ENCODE data around the gene CD151. TPM values are rescaled to one million over a fixed set of nuclear protein-coding genes. Genes with fewer than 3 reads are reported as not detected.

The CD151 gene
- total RNA-seq, 6 experiments from 2014 or later, result 719 to 1,001 (median 755) TPM

- H3K4me3 Mint-ChIP-seq, result peak overlapping the region; percentile 90
- peaks cover 44% of the 10 kb centered on the region for H3K4me1 Mint-ChIP-seq (ENCODE audit: low read depth)
- H3K27ac Mint-ChIP-seq, result peak overlapping the region; percentile 97
- DNase-seq, result peak; percentile 91
- peaks cover 33% of the 10 kb centered on the region for H3K27me3 Mint-ChIP-seq (ENCODE audit: insufficient read depth)
- 0 out of 2 replicates have a peak, but pooled peaks cover 8% of the 10 kb centered on the region for H3K9me3 Mint-ChIP-seq
- TF ChIP-seq CTCF (IDR thresholded peaks at IDR 0.05), result no peak
- peaks cover 21% of the 10 kb centered on the region for H3K36me3 Mint-ChIP-seq (ENCODE audit: low read depth)
These were observed 11.3 kb downstream of the CD151 start for GRCh38 chr11:843818-844692.

- peaks cover 16% of the 10 kb centered on the region for H3K36me3 Mint-ChIP-seq (ENCODE audit: low read depth)
- H3K27me3 Mint-ChIP-seq (ENCODE audit: insufficient read depth), result peaks cover 28% of the 10 kb centered on the region
- peak overlapping the region; percentile 90 for H3K4me3 Mint-ChIP-seq
- 0 out of 2 replicates have a peak, but pooled peaks cover 8% of the 10 kb centered on the region for H3K9me3 Mint-ChIP-seq
- peaks cover 38% of the 10 kb centered on the region for H3K4me1 Mint-ChIP-seq (ENCODE audit: low read depth)
- DNase-seq, result peak; percentile 77
- TF ChIP-seq CTCF (IDR thresholded peaks at IDR 0.05), result peak; percentile 53
- H3K27ac Mint-ChIP-seq, result peak overlapping the region; percentile 97
These were observed 12.2 kb downstream of the CD151 start for GRCh38 chr11:844693-845644.

GRCh38 chr11:845872-846495, 13.2 kb downstream of the CD151 start:
- Mint-ChIP-seq H3K4me3 (peak overlapping the region; percentile 90), H3K4me1 (ENCODE audit: low read depth) (peaks cover 28% of the 10 kb centered on the region), H3K27ac (peak overlapping the region; percentile 97), H3K36me3 (ENCODE audit: low read depth) (peaks cover 5% of the 10 kb centered on the region), H3K9me3 (0 out of 2 replicates have a peak, but pooled peaks cover 5% of the 10 kb centered on the region), H3K27me3 (ENCODE audit: insufficient read depth) (peaks cover 19% of the 10 kb centered on the region)
- DNase-seq, result no peak
- TF ChIP-seq CTCF (IDR thresholded peaks at IDR 0.05), result no peak

- DNase-seq, result peak; percentile 73
- H3K27me3 Mint-ChIP-seq (ENCODE audit: insufficient read depth), result peaks cover 14% of the 10 kb centered on the region
- H3K9me3 Mint-ChIP-seq, result no peaks in the 10 kb centered on the region
- peak overlapping the region; percentile 97 for H3K27ac Mint-ChIP-seq
- TF ChIP-seq CTCF (IDR thresholded peaks at IDR 0.05), result no peak
- peaks cover 25% of the 10 kb centered on the region for H3K4me1 Mint-ChIP-seq (ENCODE audit: low read depth)
- peak overlapping the region; percentile 90 for H3K4me3 Mint-ChIP-seq
- H3K36me3 Mint-ChIP-seq (ENCODE audit: low read depth), result no peaks in the 10 kb centered on the region
These were observed 13.8 kb downstream of the CD151 start for GRCh38 chr11:846496-847098.

- Mint-ChIP-seq H3K4me1 (ENCODE audit: low read depth) (peaks cover 25% of the 10 kb centered on the region), H3K27ac (no peak overlapping the region), H3K27me3 (ENCODE audit: insufficient read depth) (peaks cover 11% of the 10 kb centered on the region), H3K4me3 (no peak overlapping the region), H3K36me3 (ENCODE audit: low read depth) (no peaks in the 10 kb centered on the region), H3K9me3 (no peaks in the 10 kb centered on the region)
- DNase-seq, result no peak
- no peak for TF ChIP-seq CTCF (IDR thresholded peaks at IDR 0.05)
These were observed 15.1 kb downstream of the CD151 start for GRCh38 chr11:847876-848275.

All from HFFc6 (cell line).